Measurements from ENCODE around the gene GALNT9. TPM values are rescaled to one million over a fixed set of nuclear protein-coding genes. Genes with fewer than 3 reads are reported as not detected.
"Not testable (repeated sequence)": the region's sequence is repeated elsewhere in the genome, so short reads cannot be mapped to it uniquely, and the experiment has no call there.

GALNT9 gene
- total RNA-seq = 0.19 and 0.71 TPM in 2 replicates
- total RNA-seq (2013) = 0.37 TPM
- 0.99 and 2.4 TPM in 2 replicates for polyA plus RNA-seq
- polyA minus RNA-seq = 1.4 and 2.0 TPM in 2 replicates

DNA sequence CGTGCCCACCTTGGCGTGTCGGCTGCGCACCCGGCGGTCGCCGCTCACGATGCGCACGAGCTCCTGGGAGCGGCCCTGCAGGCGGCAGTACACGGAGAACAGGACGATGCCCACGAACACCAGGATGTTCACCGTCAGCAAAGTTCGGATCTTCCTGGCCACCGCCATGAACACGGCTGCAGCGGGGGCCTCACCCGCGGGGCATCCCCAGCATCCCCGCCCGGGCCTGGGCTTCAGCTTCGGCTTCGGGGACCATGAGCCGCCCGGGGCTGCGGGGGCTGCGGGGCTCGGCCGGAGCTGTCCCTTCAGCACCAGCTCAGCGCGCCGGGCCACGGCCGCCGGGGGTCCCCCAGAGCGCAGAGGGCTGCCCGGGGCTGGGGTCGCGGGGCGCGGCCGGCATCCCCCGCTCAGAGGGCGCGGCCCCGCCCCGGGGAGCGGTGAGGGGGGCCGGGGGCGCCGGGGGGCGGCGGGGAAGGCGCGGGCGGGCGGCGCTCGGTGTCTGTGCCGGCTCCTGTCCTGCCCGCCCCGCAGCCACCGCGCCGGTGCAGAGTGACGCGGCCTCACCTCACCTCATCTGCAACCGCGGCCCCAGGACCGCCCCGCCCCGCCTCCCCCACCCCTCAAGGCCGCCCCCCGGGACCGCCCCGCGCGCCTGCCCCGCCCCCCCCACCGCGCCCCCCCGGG is at the start of gene GALNT9:
GALNT9 (minus strand) TSS at position 554 of the 684 bp plus-strand sequence; CDS start at position 168, 386 bp downstream.
- Histone ChIP-seq H3K9me3 (ENCODE audit: control extremely low read depth in 1 of 3, control insufficient read depth in 2 of 3, insufficient read depth in 1 of 3, low read length in 2 of 3) (peaks cover 0 to 22% (median 0%) of the 10 kb centered on the region in 3 donors), H3K27me3 (replicated peaks in 1 of 4; ENCODE audit: control extremely low read depth in 1 of 4, control insufficient read depth in 3 of 4, insufficient read depth in 4 of 4, low read length in 3 of 4) (peaks cover 0 to 27% (median 12%) of the 10 kb centered on the region in 4 experiments), H3K36me3 (replicated peaks in 1 of 2; ENCODE audit: control extremely low read depth in 1 of 2, control insufficient read depth in 1 of 2, extremely low read depth in 1 of 2, insufficient read depth in 2 of 2, low read length in 1 of 2) (no peaks in the 10 kb centered on the region), H3K4me2 (replicated peaks; ENCODE audit: low read depth, low read length, poor library complexity, severe bottlenecking) (no peak within 1 kb of the TSS), H3K27ac (ENCODE audit: low read length in 2 of 2) (no peak within 1 kb of the TSS), H3K79me2 (ENCODE audit: control insufficient read depth, insufficient read depth, low read length) (no peaks in the 10 kb centered on the region), H4K20me1 (ENCODE audit: control insufficient read depth, insufficient read depth, low read length, poor library complexity, severe bottlenecking) (no peaks in the 10 kb centered on the region), H2AFZ (ENCODE audit: insufficient read depth, low read depth, low read length, poor library complexity, severe bottlenecking) (no peak within 1 kb of the TSS), H3K4me3 (ENCODE audit: control extremely low read depth in 1 of 5, extremely low read depth in 1 of 5, insufficient read depth in 1 of 5, low read depth in 2 of 5, low read length in 4 of 5) (no peak within 1 kb of the TSS), H3K9ac (ENCODE audit: low read length) (no peak within 1 kb of the TSS), H3K4me1 (ENCODE audit: control insufficient read depth in 2 of 2, insufficient read depth in 2 of 2, low read length in 2 of 2) (peaks cover 6 to 11% of the 10 kb centered on the region in 2 donors)
- no peaks in the 10 kb centered on the region for H3K4me1 Mint-ChIP-seq
- CTCF ChIA-PET = no interaction called here
- WGBS (ENCODE audit: insufficient coverage) = 6% methylated on average over 69 of the region's 86 CpGs
- intact Hi-C loops (cut with micrococcal nuclease) = no loop called here
- peaks cover 32% of the 10 kb centered on the region for H3K27me3 Mint-ChIP-seq
- H3K4me3 Mint-ChIP-seq = no peak within 1 kb of the TSS
- H3K9me3 Mint-ChIP-seq (ENCODE audit: insufficient read depth) = no peaks in the 10 kb centered on the region
- ATAC-seq (ENCODE audit: low read depth) = no peak
- DNase-seq = no peak
- POLR2A ChIA-PET = no interaction called here
- TF ChIP-seq, protein P1, sequence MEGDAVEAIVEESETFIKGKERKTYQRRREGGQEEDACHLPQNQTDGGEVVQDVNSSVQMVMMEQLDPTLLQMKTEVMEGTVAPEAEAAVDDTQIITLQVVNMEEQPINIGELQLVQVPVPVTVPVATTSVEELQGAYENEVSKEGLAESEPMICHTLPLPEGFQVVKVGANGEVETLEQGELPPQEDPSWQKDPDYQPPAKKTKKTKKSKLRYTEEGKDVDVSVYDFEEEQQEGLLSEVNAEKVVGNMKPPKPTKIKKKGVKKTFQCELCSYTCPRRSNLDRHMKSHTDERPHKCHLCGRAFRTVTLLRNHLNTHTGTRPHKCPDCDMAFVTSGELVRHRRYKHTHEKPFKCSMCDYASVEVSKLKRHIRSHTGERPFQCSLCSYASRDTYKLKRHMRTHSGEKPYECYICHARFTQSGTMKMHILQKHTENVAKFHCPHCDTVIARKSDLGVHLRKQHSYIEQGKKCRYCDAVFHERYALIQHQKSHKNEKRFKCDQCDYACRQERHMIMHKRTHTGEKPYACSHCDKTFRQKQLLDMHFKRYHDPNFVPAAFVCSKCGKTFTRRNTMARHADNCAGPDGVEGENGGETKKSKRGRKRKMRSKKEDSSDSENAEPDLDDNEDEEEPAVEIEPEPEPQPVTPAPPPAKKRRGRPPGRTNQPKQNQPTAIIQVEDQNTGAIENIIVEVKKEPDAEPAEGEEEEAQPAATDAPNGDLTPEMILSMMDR (IDR thresholded peaks at IDR 0.05) = no peak
- TF ChIP-seq EZH2 (IDR thresholded peaks at IDR 0.05; ENCODE audit: borderline replicate concordance, insufficient read depth, low read depth, low read length, poor library complexity, severe bottlenecking) = no peak
- H3K27ac Mint-ChIP-seq = no peak within 1 kb of the TSS

DNA sequence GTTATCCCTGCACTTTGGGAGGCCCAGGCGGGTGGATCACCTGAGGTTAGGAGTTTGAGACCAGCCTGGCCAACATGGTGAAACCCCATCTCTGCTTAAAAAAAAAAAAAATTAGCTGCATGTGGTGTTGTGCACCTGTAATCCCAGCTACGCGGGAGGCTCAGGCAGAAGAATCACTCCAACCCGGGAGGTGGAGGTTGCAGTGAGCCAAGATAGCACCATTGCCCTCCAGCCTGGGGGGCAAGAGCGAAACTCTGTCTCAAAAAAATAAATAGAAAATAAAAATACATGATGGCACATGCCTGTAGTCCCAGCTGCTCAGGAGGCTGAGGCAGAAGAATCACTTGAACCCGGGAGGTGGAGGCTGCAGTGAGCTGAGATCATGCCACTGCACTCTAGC is 49.7 kb upstream of the GALNT9 start:
- H3K9ac ChIP-seq (ENCODE audit: low read length); H3K4me3 ChIP-seq (ENCODE audit: control extremely low read depth in 1 of 5, extremely low read depth in 1 of 5, insufficient read depth in 1 of 5, low read depth in 2 of 5, low read length in 4 of 5); H3K27ac ChIP-seq (ENCODE audit: low read length in 2 of 2); DNase-seq; intact Hi-C loops (cut with micrococcal nuclease); H3K4me1 Mint-ChIP-seq; H4K20me1 ChIP-seq (ENCODE audit: control insufficient read depth, insufficient read depth, low read length, poor library complexity, severe bottlenecking); H3K4me1 ChIP-seq (ENCODE audit: control insufficient read depth in 2 of 2, insufficient read depth in 2 of 2, low read length in 2 of 2); H3K79me2 ChIP-seq (ENCODE audit: control insufficient read depth, insufficient read depth, low read length); H3K27ac Mint-ChIP-seq; ATAC-seq (ENCODE audit: low read depth); H3K9me3 Mint-ChIP-seq (ENCODE audit: insufficient read depth); H3K4me2 ChIP-seq (replicated peaks; ENCODE audit: low read depth, low read length, poor library complexity, severe bottlenecking); POLR2A ChIA-PET; H2AFZ ChIP-seq (ENCODE audit: insufficient read depth, low read depth, low read length, poor library complexity, severe bottlenecking); H3K36me3 ChIP-seq (replicated peaks in 1 of 2; ENCODE audit: control extremely low read depth in 1 of 2, control insufficient read depth in 1 of 2, extremely low read depth in 1 of 2, insufficient read depth in 2 of 2, low read length in 1 of 2); H3K4me3 Mint-ChIP-seq: not testable (repeated sequence)
- Histone ChIP-seq H3K27me3 (replicated peaks in 1 of 4; ENCODE audit: control extremely low read depth in 1 of 4, control insufficient read depth in 3 of 4, insufficient read depth in 4 of 4, low read length in 3 of 4) (peaks cover 0 to 34% (median 10%) of the 10 kb centered on the region in 4 experiments), H3K9me3 (ENCODE audit: control extremely low read depth in 1 of 3, control insufficient read depth in 2 of 3, insufficient read depth in 1 of 3, low read length in 2 of 3) (peaks cover 0 to 11% (median 0%) of the 10 kb centered on the region in 3 donors)
- WGBS (ENCODE audit: insufficient coverage) = 93% methylated on average over 5 of the region's 6 CpGs
- CTCF ChIA-PET = interaction anchor here (0.8 kb wide), 1 partner anchor 226 kb away, joined by 4 read pairs; no protein-coding TSS in a partner anchor
- peaks cover 27% of the 10 kb centered on the region for H3K27me3 Mint-ChIP-seq

Data from B cell (primary cell).